HG03439 (cell line): ENCODE data around the gene DEFB116.
"Not testable (repeated sequence)": the region's sequence is repeated elsewhere in the genome, so short reads cannot be mapped to it uniquely, and the experiment has no call there.

Source experiments
- ATAC-seq: cut with Tn5 transposase; IDR thresholded peaks from one replicate; pipeline ENCODE4 v1.9.1; 2021; ENCODE audit warnings: mild to moderate bottlenecking, moderate library complexity; ENCODE audit not compliant: unreplicated experiment

Gene DEFB116, protein sequence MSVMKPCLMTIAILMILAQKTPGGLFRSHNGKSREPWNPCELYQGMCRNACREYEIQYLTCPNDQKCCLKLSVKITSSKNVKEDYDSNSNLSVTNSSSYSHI

GRCh38 chr20:31308535-31309162, at the start of gene DEFB116:
Gene DEFB116, minus strand, starts transcription at chr20:31308585. Its CDS starts 0 bp downstream, at chr20:31308585.
- ATAC-seq = no peak

DNA sequence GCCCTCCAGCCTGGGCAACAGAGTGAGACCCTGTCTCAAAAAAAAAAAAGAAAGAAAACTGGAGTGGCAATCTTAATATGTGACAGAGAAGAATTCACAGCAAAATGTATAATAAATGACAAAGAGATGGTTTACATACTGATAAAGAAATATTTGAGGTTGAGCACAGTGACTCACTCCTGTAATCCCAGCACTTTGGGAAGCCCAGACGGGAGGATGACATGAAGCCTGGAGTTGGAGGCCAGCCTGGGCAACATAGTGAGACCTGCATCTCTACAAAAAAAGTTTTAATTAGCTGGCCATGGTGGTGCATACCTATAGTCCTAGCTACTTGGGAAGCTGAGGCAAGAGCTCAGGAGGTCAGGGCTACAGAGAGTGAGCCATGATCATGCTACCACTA, 47.6 kb upstream of the DEFB116 start:
- ATAC-seq = no peak

DNA sequence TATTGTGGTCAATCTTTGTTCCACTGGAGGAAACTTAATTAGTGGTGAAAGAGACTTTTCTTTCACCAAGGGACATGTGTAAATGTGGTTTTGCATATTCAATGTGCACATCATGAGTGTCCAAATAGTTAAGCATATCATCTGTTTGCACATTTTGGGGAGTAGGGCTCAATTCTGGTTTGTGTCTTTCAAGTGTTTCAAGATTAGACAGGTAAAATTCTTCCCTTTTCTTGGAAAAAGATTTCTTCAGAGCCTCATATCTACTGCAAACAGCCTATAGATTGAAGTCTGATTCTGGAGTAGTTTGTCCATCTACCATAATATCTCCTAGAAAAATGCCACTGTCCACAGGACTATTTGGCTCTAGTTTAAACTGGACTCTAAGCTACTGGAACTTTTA, 33.1 kb upstream of the DEFB116 start:
- ATAC-seq = no peak

- no peak for ATAC-seq
Observed at GRCh38 chr20:31330893-31331292, 22.5 kb upstream of the DEFB116 start.

DNA sequence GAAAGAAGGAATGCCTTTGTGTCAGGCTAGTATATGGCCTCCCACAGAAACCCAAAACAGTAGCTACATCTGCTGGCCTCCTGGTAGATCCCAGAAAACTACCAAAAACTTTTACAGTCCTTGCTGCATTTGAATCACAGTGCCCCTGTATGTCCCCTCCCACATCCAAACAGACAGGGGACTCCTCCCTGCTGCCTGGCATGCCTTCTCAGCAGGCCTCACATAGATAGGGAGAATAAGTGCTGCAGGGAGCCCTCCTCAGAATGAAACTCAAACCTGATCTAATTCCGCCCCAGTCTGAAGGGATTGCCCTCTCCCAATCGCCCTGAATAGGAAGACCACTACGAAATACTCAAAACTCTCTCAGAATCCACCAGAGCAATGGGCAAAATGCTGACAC, 14.1 kb upstream of the DEFB116 start:
- no peak for ATAC-seq

DNA sequence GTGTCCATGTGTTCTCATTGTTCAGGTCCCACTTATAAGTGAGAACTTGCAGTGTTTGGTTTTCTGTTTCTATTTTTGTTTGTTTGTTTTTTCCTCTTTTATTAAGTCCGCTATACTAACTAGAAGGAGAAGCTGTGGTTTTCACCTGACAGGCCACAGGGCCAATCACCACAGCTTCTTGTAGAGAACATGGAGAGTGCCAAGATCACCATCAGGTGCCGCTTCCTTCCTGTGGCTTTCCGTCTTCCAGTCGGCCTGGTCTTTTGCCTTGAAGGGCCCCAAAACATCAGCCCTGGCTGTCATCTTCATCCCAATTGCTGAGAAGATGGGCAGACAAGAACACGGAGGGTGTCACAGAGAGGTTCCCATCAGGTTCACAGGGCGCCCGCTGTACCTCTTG, 23.4 kb downstream of the DEFB116 start:
- not testable (repeated sequence) for ATAC-seq

- no peak for ATAC-seq
Observed at GRCh38 chr20:31278178-31278577, 30.2 kb downstream of the DEFB116 start.

- ATAC-seq = no peak
Observed at GRCh38 chr20:31274441-31274840, 33.9 kb downstream of the DEFB116 start.

DNA sequence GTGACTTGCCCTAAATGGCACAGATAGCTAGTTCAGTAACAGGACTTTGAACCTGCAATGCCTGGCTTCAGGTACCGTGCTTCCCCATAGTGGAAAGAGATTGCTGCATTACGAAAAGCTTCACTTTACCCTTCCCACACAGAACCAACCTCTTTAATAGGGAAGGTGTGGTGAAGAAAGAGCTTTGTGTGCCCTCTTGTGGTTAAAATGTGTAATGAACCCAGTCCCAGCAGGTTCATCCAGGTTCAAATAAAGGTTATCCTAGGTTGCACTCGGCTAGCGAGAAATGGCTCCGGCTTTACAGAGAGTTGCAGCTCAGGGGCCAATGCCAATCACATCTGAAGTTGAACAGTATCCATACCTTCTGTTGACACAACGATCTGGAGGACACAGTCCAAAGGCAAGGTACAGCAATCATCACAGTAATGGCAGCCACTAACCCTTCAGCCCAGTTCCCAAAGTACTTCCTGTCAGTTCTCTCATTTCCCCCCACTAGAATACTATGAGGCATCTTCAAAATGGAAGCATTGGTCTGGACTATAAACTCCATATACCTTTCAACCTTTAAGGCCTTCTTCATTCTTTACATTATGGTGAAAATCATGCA, 48.0 kb downstream of the DEFB116 start:
- no peak for ATAC-seq

DNA sequence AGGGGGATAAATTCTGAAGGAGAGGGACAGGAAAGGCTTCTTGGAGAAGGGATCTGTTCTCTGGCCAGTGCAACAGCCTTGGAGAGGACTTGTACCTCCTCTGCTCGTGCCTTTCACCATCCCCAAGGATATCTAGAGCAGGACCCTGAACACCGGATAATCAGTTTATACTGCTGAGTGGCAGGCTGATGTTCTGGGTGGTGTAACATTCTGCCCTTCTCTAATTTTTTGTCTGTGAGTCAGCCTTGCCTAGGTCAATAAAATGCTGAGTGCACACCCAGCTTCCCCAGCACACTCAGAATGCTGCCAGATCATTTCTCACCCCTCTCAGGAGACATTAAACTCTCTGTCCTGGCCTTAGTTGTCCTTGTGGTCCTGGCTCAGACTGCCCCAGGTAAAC, 51.0 kb downstream of the DEFB116 start, which contains the start of gene DEFB115:
TSS of gene DEFB115 (plus strand) at position 301 of the 400 bp plus-strand sequence. CDS start at position 301, 0 bp downstream.
- no peak for ATAC-seq

GRCh38 chr20:31256959-31257358, 51.4 kb downstream of the DEFB116 start:
- ATAC-seq = no peak
